BJ (cell line): ENCODE results near the gene PIK3R4. TPM values are rescaled to one million over a fixed set of nuclear protein-coding genes. Genes with fewer than 3 reads are reported as not detected.

Experiments
- CTCF ChIA-PET: fragments of 350-600 bp; formaldehyde crosslinking; extraction: SDS; loops from one replicate; lab custom pipeline; 2021; ENCODE audit warnings: antibody characterized with exemption, inconsistent platforms; lab: Yijun Ruan, JAX
- POLR2A ChIA-PET: fragments of 300-600 bp; sonication (Branson Sonifier 250); formaldehyde crosslinking; extraction: SDS; loops from one replicate; lab custom pipeline; 2021; ENCODE audit warnings: antibody characterized with exemption; lab: Charles Lee
- DNase-seq: peaks from one replicate; pipeline ENCODE4 v3.0.0-alpha.2; 2011; ENCODE audit warnings: low read depth
- H3K27me3 ChIP-seq: 2 replicates; pipeline ENCODE4 v1.6.0; 2011; ENCODE audit warnings: low read length; ENCODE audit not compliant: control insufficient read depth, insufficient read depth
- H3K36me3 ChIP-seq: 2 replicates; pipeline ENCODE4 v1.5.1; 2011; ENCODE audit warnings: low read length; ENCODE audit not compliant: control insufficient read depth, insufficient read depth
- H3K4me3 ChIP-seq: 2 replicates; pipeline ENCODE4 v1.5.1; 2011; ENCODE audit warnings: low read depth, mild to moderate bottlenecking, control low read depth, low read length
- CTCF ChIP-seq: IDR thresholded peaks from 2 replicates; pipeline ENCODE4 v1.5.1; 2011; ENCODE audit warnings: low read depth, mild to moderate bottlenecking, control low read depth, inconsistent platforms, low read length, moderate library complexity; ENCODE audit not compliant: insufficient read depth
- polyA plus RNA-seq: library from polyadenylated mRNA; depleted of rRNA; stranded (reverse); fragments of >200 nt; gene quantifications from 2 replicates; pipeline ENCODE4 v1.2.3, GENCODE V29; 2011

PIK3R4 gene
- polyA plus RNA-seq, 1 experiment: 29.5 TPM

- CTCF ChIA-PET: interaction anchor here (1.0 kb wide), 1 partner anchor 109 kb away, joined by 3 read pairs; no protein-coding TSS in a partner anchor
- POLR2A ChIA-PET: no interaction called here
- no peak for DNase-seq
- no peak for TF ChIP-seq CTCF
- H3K4me3 ChIP-seq: no peak overlapping the region
- no peaks in the 10 kb centered on the region for H3K27me3 ChIP-seq
- H3K36me3 ChIP-seq: no peaks in the 10 kb centered on the region
Measured at GRCh38 chr3:130648293-130648692, 98.3 kb downstream of the PIK3R4 start.

- Histone ChIP-seq H3K36me3 (no peaks in the 10 kb centered on the region), H3K4me3 (no peak overlapping the region), H3K27me3 (no peaks in the 10 kb centered on the region)
- no peak for TF ChIP-seq CTCF
- ChIA-PET POLR2A (no interaction called here), CTCF (no interaction called here)
- no peak for DNase-seq
Measured at GRCh38 chr3:130645261-130645660, 101.4 kb downstream of the PIK3R4 start.

GRCh38 chr3:130644628-130645253 lies 101.9 kb downstream of the PIK3R4 start:
- no peaks in the 10 kb centered on the region for H3K36me3 ChIP-seq
- no peak for DNase-seq
- TF ChIP-seq CTCF: no peak
- H3K4me3 ChIP-seq: no peak overlapping the region
- POLR2A ChIA-PET: no interaction called here
- no peaks in the 10 kb centered on the region for H3K27me3 ChIP-seq
- CTCF ChIA-PET: no interaction called here

GRCh38 chr3:130640027-130640426 lies 106.6 kb downstream of the PIK3R4 start:
- DNase-seq: no peak
- TF ChIP-seq CTCF: no peak
- CTCF ChIA-PET: no interaction called here
- POLR2A ChIA-PET: no interaction called here
- Histone ChIP-seq H3K27me3 (no peaks in the 10 kb centered on the region), H3K4me3 (no peak overlapping the region), H3K36me3 (no peaks in the 10 kb centered on the region)

GRCh38 chr3:130636480-130637234 lies 110.0 kb downstream of the PIK3R4 start:
- no peaks in the 10 kb centered on the region for H3K27me3 ChIP-seq
- no peak for DNase-seq
- TF ChIP-seq CTCF: no peak
- POLR2A ChIA-PET: no interaction called here
- no peaks in the 10 kb centered on the region for H3K36me3 ChIP-seq
- H3K4me3 ChIP-seq: no peak overlapping the region
- CTCF ChIA-PET: interaction anchor here (0.7 kb wide), 1 partner anchor 351 kb away, joined by 3 read pairs; no protein-coding TSS in a partner anchor
